HepG2 (cell line): Measurements from ENCODE around the gene KCTD15. TPM values are rescaled to one million over a fixed set of nuclear protein-coding genes. Genes with fewer than 3 reads are reported as not detected.

Experiments used
- ATAC-seq: fragments of 200-7000 bp; cut with Tn5 transposase; 3 replicates; pipeline ENCODE4 v1.9.1; 2020; ENCODE audit warnings: mild to moderate bottlenecking, moderate library complexity
- BruUV-seq: library from RNA; stranded (reverse); fragments of 400-500 nt; replicated peaks from 2 replicates; lab custom pipeline; 2021; lab: Mats Ljungman, UMichigan
- CTCF ChIA-PET: fragments of 300-600 bp; formaldehyde crosslinking; extraction: SDS; loops from one replicate; lab custom pipeline; 2021; ENCODE audit warnings: low total read pairs, inconsistent platforms, low intra/inter-chr PET ratio; lab: Yijun Ruan, JAX
- POLR2A ChIA-PET: fragments of 350-600 bp; sonication (Branson Sonifier 250); formaldehyde crosslinking; loops from one replicate; lab custom pipeline; 2020; ENCODE audit warnings: antibody characterized with exemption, inconsistent platforms; lab: Yijun Ruan, JAX
- DNase-seq: peaks from one replicate; pipeline ENCODE4 v3.0.0-alpha.2; 2015; ENCODE audit warnings: low spot score
- FAIRE-seq: peaks from 3 replicates; lab custom pipeline; 2011; peaks lifted over from hg19 to GRCh38; lab: Jason Lieb, UNC
- H2AFZ ChIP-seq: one replicate; pipeline ENCODE4 v1.6.1; 2011; ENCODE audit warnings: low read length, inconsistent platforms
- H3K27ac ChIP-seq: fragments of 300-600 bp; 3 replicates; pipeline ENCODE4 v1.8.0; 2011; ENCODE audit warnings: mixed run types, mild to moderate bottlenecking, mixed read lengths, low read length, inconsistent platforms; ENCODE audit not compliant: insufficient read depth; ENCODE audit errors: extremely low read length
- H3K27me3 ChIP-seq, 2 experiments: fragments of 200-600 bp in 1 of 2; 2 replicates in 1 of 2; 3 replicates in 1 of 2; pipeline versions ENCODE4 v1.6.0 to v1.8.0; 2011; ENCODE audit warnings: low read length in 2 of 2, mild to moderate bottlenecking in 2 of 2, moderate library complexity in 2 of 2, inconsistent platforms in 1 of 2; ENCODE audit not compliant: insufficient read depth in 2 of 2, control insufficient read depth in 1 of 2
- H3K36me3 ChIP-seq, 2 experiments: fragments of 200-600 bp in 1 of 2; replicated peaks in 1 of 2; 2 replicates in 1 of 2; 3 replicates in 1 of 2; pipeline versions ENCODE4 v1.5.1 to v1.8.0; 2011; ENCODE audit warnings: low read length in 2 of 2, inconsistent platforms in 1 of 2; ENCODE audit not compliant: insufficient read depth in 2 of 2, control insufficient read depth in 1 of 2
- H3K4me1 ChIP-seq: 2 replicates; pipeline ENCODE4 v1.5.1; 2012; ENCODE audit warnings: low read length, inconsistent platforms; ENCODE audit not compliant: insufficient read depth
- H3K4me2 ChIP-seq: 2 replicates; pipeline ENCODE4 v1.6.0; 2011; ENCODE audit warnings: low read depth, low read length, inconsistent platforms
- H3K4me3 ChIP-seq, 3 experiments: fragments of 200-600 bp in 1 of 3; sonication (generic), shearing (Covaris generic) in 1 of 3; replicated peaks in 1 of 3; 2 replicates each; pipeline ENCODE4 v1.5.1; 2011 to 2016; ENCODE audit warnings: low read length in 3 of 3, inconsistent platforms in 2 of 3, low read depth in 2 of 3, mild to moderate bottlenecking in 2 of 3, control low read depth in 1 of 3, mixed read lengths in 1 of 3; ENCODE audit not compliant: insufficient read depth in 1 of 3
- H3K79me2 ChIP-seq: one replicate; pipeline ENCODE4 v1.6.1; 2011; ENCODE audit warnings: low read length, inconsistent platforms; ENCODE audit not compliant: insufficient read depth
- H3K9ac ChIP-seq: 2 replicates; pipeline ENCODE4 v1.6.0; 2011; ENCODE audit warnings: mild to moderate bottlenecking, low read depth, low read length, inconsistent platforms; ENCODE audit not compliant: insufficient read depth
- H3K9me3 ChIP-seq: 2 replicates; pipeline ENCODE4 v1.5.1; 2012; ENCODE audit warnings: mild to moderate bottlenecking, low read length
- H4K20me1 ChIP-seq: 2 replicates; pipeline ENCODE4 v1.6.0; 2011; ENCODE audit warnings: inconsistent platforms, mild to moderate bottlenecking, low read length, moderate library complexity; ENCODE audit not compliant: insufficient read depth
- CBX1 ChIP-seq: IDR thresholded peaks from one replicate; pipeline ENCODE4 v1.6.1; 2016; ENCODE audit warnings: antibody characterized with exemption, low read depth
- ETV6 ChIP-seq: sonication (generic); formaldehyde crosslinking; conservative IDR thresholded peaks from 2 replicates; pipeline ENCODE4 v1.4.0; 2020; ENCODE audit warnings: missing genetic modification reagents
- GTF3A ChIP-seq: sonication (generic); formaldehyde crosslinking; conservative IDR thresholded peaks from 2 replicates; pipeline ENCODE4 v1.4.0; 2020; ENCODE audit warnings: mild to moderate bottlenecking, missing genetic modification reagents
- IRF2 ChIP-seq: IDR thresholded peaks from 2 replicates; pipeline ENCODE4 v1.6.1; 2018; ENCODE audit warnings: missing genetic modification reagents, missing compliant biosample characterization
- MAFF ChIP-seq: IDR thresholded peaks from 2 replicates; pipeline ENCODE4 v1.6.1; 2011; ENCODE audit warnings: low read depth, low read length, improper control_type of control experiment
- MIER3 ChIP-seq: IDR thresholded peaks from 2 replicates; pipeline ENCODE4 v1.6.1; 2016; ENCODE audit warnings: missing compliant biosample characterization, borderline replicate concordance
- PAF1 ChIP-seq: IDR thresholded peaks from 2 replicates; pipeline ENCODE4 v1.6.1; 2016; ENCODE audit warnings: missing genetic modification reagents, missing compliant biosample characterization
- POGZ ChIP-seq: sonication (generic); formaldehyde crosslinking; IDR thresholded peaks from 2 replicates; pipeline ENCODE4 v1.4.0; 2020; ENCODE audit warnings: mild to moderate bottlenecking, missing genetic modification reagents
- POLR2AphosphoS5 ChIP-seq: IDR thresholded peaks from 2 replicates; pipeline ENCODE4 v1.6.1; 2012; ENCODE audit warnings: low read depth, low read length
- RFX3 ChIP-seq: IDR thresholded peaks from 2 replicates; pipeline ENCODE4 v1.6.1; 2016; ENCODE audit warnings: missing biosample characterization, missing genetic modification reagents
- SALL2 ChIP-seq: sonication (generic); formaldehyde crosslinking; IDR thresholded peaks from 2 replicates; pipeline ENCODE4 v1.8.1; 2023; ENCODE audit warnings: mild to moderate bottlenecking, missing genetic modification reagents, inconsistent platforms
- ZFP90 ChIP-seq: sonication (generic); formaldehyde crosslinking; IDR thresholded peaks from 2 replicates; pipeline ENCODE4 v1.8.0; 2022; ENCODE audit warnings: missing genetic modification reagents, mild to moderate bottlenecking, inconsistent platforms, borderline replicate concordance
- ZNF772 ChIP-seq: sonication (generic); formaldehyde crosslinking; IDR thresholded peaks from 2 replicates; pipeline ENCODE4 v1.5.0; 2020; ENCODE audit warnings: mild to moderate bottlenecking, missing genetic modification reagents
- WGBS: methylation state at CpG from one replicate; pipeline ENCODE4 v1.1.6; 2017; ENCODE audit warnings: low lambda C conversion rate; 5-methylcytosine and 5-hydroxymethylcytosine counted together
- in situ Hi-C: cut with HindIII; loops from 2 replicates; pipeline ENCODE4 v1.10.0; 2017; ENCODE audit warnings: low pct_unique_long_range_greater_than_20kb; ENCODE audit not compliant: extremely low pct_ligation_motif_present
- intact Hi-C: fragments of 100-400 bp; cut with micrococcal nuclease; formaldehyde crosslinking; loops from one replicate; pipeline ENCODE4 v1.10.0; 2022; ENCODE audit not compliant: unreplicated experiment
- polyA plus RNA-seq, 8 experiments: library from polyadenylated mRNA; depleted of rRNA in 3 of 8; stranded (reverse) in 7 of 8; unstranded in 1 of 8; fragments of >200 nt; fragmentation: Illumina TruSeq in 4 of 8; extraction: Trizol in 4 of 8; gene quantifications; 2 replicates each; pipeline versions ENCODE4 v1.2.1 to v1.2.3, GENCODE V29; 2011 to 2016; ENCODE audit warnings: low read depth in 4 of 8, missing spikeins in 1 of 8, mixed read lengths in 1 of 8; ENCODE audit not compliant: insufficient read depth in 1 of 8
- total RNA-seq, 5 experiments: library from RNA; depleted of rRNA; stranded (reverse); fragments of >200 nt; fragmentation: Illumina TruSeq; extraction: Trizol; gene quantifications; 2 replicates each; pipeline ENCODE4 v1.2.3, GENCODE V29; 2016; ENCODE audit warnings: low read depth in 1 of 5
- TF ChIP-seq, protein P1 (sequence below): sonication (generic); formaldehyde crosslinking; IDR thresholded peaks from 2 replicates; pipeline ENCODE4 v1.4.0; 2020; ENCODE audit warnings: missing genetic modification reagents, borderline replicate concordance
- TF ChIP-seq, protein P2 (sequence below): sonication (generic); formaldehyde crosslinking; IDR thresholded peaks from 2 replicates; pipeline ENCODE4 v1.5.0; 2020; ENCODE audit warnings: missing genetic modification reagents
- TF ChIP-seq, protein P3 (sequence below): sonication (generic); formaldehyde crosslinking; IDR thresholded peaks from 2 replicates; pipeline ENCODE4 v1.4.0; 2020; ENCODE audit warnings: missing genetic modification reagents

KCTD15 gene
- total and polyA plus RNA-seq, 2 of the 13 experiments (the other 11 are each of a cell fraction or from before 2014, with no cell fraction given) = 13.2 to 16.7 TPM

DNA sequence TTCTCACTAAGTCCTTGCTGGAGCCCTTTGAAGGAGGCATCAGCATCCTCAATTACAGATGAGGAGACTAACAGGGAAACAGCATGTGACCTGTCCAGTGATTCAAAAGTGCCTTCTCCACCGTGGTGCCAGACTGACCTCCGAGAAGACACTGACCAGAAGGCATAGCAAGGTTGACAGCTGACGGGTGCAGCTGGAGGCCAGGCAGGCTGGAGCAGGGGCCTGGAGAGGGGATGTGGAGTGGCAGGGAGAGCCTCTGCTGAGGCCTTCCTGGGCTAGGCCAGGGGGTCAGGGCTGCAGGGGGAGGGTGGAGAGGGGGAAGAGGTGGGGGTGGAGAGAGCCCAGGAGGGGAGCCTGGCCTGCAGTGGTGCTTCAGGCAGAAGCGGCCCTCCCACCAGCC, 66.3 kb downstream of the KCTD15 start (continued):
- TF ChIP-seq RFX3 (CRISPR knock-in tag) (no peak), MIER3 (CRISPR knock-in tag) (no peak), SALL2 (no peak), MAFF (no peak), IRF2 (CRISPR knock-in tag) (no peak), POLR2AphosphoS5 (no peak)
- TF ChIP-seq, protein P1, sequence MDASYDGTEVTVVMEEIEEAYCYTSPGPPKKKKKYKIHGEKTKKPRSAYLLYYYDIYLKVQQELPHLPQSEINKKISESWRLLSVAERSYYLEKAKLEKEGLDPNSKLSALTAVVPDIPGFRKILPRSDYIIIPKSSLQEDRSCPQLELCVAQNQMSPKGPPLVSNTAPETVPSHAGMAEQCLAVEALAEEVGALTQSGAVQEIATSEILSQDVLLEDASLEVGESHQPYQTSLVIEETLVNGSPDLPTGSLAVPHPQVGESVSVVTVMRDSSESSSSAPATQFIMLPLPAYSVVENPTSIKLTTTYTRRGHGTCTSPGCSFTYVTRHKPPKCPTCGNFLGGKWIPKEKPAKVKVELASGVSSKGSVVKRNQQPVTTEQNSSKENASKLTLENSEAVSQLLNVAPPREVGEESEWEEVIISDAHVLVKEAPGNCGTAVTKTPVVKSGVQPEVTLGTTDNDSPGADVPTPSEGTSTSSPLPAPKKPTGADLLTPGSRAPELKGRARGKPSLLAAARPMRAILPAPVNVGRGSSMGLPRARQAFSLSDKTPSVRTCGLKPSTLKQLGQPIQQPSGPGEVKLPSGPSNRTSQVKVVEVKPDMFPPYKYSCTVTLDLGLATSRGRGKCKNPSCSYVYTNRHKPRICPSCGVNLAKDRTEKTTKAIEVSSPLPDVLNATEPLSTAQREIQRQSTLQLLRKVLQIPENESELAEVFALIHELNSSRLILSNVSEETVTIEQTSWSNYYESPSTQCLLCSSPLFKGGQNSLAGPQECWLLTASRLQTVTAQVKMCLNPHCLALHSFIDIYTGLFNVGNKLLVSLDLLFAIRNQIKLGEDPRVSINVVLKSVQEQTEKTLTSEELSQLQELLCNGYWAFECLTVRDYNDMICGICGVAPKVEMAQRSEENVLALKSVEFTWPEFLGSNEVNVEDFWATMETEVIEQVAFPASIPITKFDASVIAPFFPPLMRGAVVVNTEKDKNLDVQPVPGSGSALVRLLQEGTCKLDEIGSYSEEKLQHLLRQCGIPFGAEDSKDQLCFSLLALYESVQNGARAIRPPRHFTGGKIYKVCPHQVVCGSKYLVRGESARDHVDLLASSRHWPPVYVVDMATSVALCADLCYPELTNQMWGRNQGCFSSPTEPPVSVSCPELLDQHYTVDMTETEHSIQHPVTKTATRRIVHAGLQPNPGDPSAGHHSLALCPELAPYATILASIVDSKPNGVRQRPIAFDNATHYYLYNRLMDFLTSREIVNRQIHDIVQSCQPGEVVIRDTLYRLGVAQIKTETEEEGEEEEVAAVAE (CRISPR knock-in tag) = no peak
- TF ChIP-seq, protein P2, sequence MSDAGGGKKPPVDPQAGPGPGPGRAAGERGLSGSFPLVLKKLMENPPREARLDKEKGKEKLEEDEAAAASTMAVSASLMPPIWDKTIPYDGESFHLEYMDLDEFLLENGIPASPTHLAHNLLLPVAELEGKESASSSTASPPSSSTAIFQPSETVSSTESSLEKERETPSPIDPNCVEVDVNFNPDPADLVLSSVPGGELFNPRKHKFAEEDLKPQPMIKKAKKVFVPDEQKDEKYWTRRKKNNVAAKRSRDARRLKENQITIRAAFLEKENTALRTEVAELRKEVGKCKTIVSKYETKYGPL (CRISPR knock-in tag) = no peak

DNA sequence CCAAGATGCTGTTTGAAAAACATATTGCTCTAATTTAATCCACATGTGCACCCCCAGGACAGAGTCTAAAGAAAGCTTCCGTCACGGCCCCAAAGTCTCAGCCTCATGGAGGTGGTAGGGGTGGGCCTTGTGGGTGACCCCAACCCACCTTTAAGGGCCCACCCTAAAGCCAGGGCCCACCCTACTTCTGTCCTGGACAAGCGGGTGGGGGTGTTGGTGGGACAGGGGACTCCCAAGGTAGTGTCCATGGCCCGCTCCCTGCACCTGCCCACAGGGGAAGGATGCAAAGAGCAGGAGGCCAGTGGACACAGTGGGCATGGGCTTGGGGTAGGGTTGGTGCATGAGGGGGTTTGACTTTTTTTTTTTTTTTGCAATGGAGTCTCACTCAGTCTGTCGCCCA, 66.8 kb downstream of the KCTD15 start:
- no peaks in the 10 kb centered on the region for H3K4me1 ChIP-seq
- no peak overlapping the region for H3K4me2 ChIP-seq
- H3K27ac ChIP-seq = no peak overlapping the region
- no peak for ATAC-seq
- BruUV-seq = no TSS peak
- peaks cover 1 to 35% of the 10 kb centered on the region in 2 experiments; a peak in 3 of 5 replicates for H3K27me3 ChIP-seq
- CTCF ChIA-PET = no interaction called here
- FAIRE-seq = no peak
- intact Hi-C loops = no loop called here
- H4K20me1 ChIP-seq = no peaks in the 10 kb centered on the region
- POLR2A ChIA-PET = no interaction called here
- H3K9ac ChIP-seq = no peak overlapping the region
- no peak overlapping the region for H2AFZ ChIP-seq
- no peaks in the 10 kb centered on the region for H3K9me3 ChIP-seq
- DNase-seq = no peak
- no peaks in the 10 kb centered on the region for H3K36me3 ChIP-seq
- WGBS = 28% methylated on average over 3 of the region's 5 CpGs
- in situ Hi-C loops = no loop called here
- H3K79me2 ChIP-seq = no peaks in the 10 kb centered on the region
- no peak overlapping the region for H3K4me3 ChIP-seq
- TF ChIP-seq POGZ (CRISPR knock-in tag) (no peak), PAF1 (CRISPR knock-in tag) (no peak), GTF3A (CRISPR knock-in tag) (no peak), ZFP90 (CRISPR knock-in tag) (no peak), CBX1 (no peak), ETV6 (CRISPR knock-in tag) (no peak), ZNF772 (CRISPR knock-in tag) (no peak)
- TF ChIP-seq, protein P3, sequence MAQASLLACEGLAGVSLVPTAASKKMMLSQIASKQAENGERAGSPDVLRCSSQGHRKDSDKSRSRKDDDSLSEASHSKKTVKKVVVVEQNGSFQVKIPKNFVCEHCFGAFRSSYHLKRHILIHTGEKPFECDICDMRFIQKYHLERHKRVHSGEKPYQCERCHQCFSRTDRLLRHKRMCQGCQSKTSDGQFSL = no peak
